HG02938 (cell line): ENCODE results near the gene CKLF.
"Not testable (repeated sequence)": the region's sequence is repeated elsewhere in the genome, so short reads cannot be mapped to it uniquely, and the experiment has no call there.

Source experiments
- ATAC-seq: cut with Tn5 transposase; IDR thresholded peaks from one replicate; pipeline ENCODE4 v1.9.1; 2021; ENCODE audit warnings: mild to moderate bottlenecking, moderate library complexity; ENCODE audit not compliant: unreplicated experiment

Gene CKLF

GRCh38 chr16:66542396-66542795 is 10.0 kb upstream of the CKLF start:
- ATAC-seq: no peak

- no peak for ATAC-seq
Measured at GRCh38 chr16:66543541-66543940, 8.8 kb upstream of the CKLF start.

DNA sequence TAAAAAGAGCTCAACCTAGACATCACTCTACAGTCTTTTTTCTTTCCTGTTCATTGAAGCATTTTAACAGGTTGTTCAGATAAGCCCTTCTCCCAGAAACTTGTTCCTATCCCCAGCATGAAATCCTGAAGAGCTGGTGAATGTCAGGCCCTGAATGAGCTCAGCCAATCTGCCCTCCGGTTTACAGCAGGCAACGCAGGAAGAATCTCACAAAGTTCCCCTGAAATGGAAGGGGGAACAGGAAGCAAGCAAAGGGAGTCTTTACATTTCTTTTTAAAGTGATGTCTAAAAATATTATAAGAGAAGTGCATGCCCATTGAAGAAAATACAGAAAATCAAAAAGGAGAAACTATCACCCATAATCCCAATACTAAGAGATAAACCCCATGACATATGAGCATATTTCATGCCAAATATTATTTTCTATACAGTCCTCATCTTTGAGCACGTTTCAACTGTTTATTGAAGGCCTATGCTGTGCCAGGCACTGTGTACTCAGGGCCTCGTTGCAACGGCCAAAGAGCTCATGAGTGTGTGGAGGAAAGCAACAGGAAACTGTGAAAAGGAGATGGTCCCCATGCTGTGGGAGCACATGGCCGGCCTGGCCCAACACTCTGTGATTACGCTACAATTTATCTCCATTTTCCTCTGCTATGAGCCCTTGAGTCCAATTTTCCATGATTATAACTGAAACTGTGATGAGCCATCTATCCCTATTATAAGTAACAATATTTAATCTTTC is 8.2 kb upstream of the CKLF start:
- no peak for ATAC-seq

- ATAC-seq: no peak
Measured at GRCh38 chr16:66547101-66547989, 5.0 kb upstream of the CKLF start.

DNA sequence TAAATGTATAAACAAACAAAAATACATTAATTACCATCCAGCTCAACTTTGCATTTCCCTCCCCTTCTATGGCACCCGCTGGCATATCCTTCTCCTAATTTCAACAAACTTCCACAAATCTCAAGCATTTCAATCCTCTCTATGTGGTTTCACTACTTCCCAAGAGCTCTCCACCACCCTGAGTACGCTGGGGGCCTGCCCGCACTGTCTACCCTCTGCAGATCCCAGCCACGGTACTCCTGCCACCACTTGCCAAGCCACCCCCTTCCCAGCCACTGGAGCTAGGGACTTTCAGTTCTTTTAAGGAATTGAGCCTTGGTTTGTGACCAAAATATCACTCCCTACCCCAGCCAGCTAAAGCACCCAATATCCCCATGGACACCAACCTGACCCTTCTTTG is 4.3 kb upstream of the CKLF start:
- ATAC-seq: no peak

GRCh38 chr16:66548868-66549267 is 3.5 kb upstream of the CKLF start:
- no peak for ATAC-seq

GRCh38 chr16:66549284-66550131 is 2.9 kb upstream of the CKLF start, which contains the start of gene TK2:
TSS of gene TK2 (minus strand) at chr16:66550122. CDS start at chr16:66550061, 61 bp downstream.
- ATAC-seq: no peak

DNA sequence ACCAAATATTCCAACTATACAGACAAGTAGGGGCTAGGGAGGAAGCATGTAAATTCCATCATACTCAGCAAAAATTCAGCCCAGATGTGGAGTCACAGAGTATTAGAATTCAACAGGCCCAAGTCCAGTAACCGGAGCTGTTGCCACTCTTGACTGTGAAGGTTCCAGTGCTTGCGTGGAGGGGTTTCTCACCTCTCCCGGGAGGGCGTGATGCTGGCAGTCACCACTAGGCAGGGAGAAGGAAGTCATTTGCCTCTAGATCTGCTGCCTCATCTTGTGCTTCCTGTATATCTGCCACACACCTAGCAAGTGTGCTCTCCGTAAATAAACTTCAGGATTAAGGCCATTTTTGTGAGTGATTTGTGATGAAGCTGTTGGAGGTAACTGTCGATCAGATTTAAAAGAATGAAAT is 1.0 kb upstream of the CKLF start:
- ATAC-seq: no peak

GRCh38 chr16:66551788-66552285 is 539 bp upstream of the CKLF start:
- no peak for ATAC-seq

DNA sequence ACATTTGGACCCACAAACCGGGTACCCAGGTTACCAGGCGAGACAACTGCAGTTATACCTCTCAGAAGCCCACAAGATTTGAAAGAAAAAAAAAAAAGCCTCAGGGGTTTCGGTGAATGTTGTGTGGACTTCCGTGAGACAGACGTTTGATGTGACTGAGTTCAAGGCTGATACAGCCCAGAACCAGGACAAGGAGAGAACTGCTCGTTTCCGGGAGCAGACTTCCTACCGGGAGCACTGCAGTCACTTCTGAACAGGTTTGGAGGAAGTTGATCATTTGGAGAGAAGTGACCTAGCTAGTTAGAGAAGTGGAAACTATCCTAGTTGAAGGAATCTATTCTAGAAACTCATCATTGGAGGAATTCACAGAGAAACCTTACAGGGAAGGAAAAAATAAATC is 847 bp downstream of the CKLF start:
- no peak for ATAC-seq

- no peak for ATAC-seq
Measured at GRCh38 chr16:66554021-66554420, 1.6 kb downstream of the CKLF start.

DNA sequence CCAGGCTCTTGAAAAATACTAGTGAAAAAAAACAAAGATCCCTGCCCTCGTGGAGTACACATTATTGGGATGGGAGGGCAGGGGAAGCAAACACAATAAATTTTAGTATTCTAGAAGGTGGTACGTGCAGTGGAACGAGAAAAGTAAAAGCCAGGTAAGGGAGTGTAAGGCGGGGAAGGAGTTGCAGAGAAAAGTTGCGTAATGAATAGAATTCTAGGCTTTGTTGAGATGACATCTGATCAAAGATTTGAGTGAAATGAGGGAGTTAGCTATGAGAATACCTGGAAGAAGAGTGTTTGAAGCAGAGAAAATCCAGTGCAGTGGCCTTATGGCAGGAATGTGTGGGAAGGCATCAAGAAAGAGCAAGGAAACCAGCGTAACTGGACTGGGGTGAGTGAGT is 2.1 kb downstream of the CKLF start:
- no peak for ATAC-seq

DNA sequence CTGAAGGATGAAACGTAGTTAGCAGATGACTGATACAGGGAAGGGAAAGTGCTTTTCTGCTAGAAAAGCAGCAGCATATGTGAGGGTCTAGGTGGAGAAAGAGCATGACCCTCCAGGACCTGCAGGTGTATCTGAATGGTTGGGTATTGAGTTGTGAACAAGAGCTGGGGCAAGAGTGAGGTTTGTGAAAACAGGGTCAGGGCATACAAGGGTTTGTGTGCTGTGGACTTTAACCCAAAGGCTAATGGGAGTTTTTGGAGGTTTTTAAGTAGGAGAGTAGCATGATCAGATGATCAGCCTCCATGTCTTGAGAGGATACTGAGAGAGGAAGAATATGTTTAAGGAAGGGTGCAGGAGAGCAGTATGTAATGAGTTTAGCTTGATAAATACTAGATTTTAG is 7.7 kb downstream of the CKLF start:
- ATAC-seq: no peak

GRCh38 chr16:66561381-66562080 is 9.2 kb downstream of the CKLF start:
- ATAC-seq: no peak

GRCh38 chr16:66562409-66562808 is 10.0 kb downstream of the CKLF start:
- ATAC-seq: no peak

DNA sequence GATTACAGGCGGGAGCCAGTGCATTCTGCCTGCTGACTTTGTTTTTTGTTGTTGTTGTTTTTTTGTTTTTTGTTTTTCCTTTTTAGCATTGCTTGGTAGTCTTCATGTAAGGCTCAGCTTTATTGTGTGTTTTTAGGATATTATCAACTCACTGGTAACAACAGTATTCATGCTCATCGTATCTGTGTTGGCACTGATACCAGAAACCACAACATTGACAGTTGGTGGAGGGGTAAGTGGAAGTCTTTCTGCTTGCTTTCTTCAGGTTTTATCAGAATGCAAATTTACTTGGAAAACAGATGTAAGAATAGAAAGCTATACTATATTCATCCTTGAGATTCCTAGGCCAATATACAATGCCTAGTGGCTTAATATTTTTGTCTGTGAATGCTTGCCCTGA is 10.6 kb downstream of the CKLF start:
- ATAC-seq: no peak

DNA sequence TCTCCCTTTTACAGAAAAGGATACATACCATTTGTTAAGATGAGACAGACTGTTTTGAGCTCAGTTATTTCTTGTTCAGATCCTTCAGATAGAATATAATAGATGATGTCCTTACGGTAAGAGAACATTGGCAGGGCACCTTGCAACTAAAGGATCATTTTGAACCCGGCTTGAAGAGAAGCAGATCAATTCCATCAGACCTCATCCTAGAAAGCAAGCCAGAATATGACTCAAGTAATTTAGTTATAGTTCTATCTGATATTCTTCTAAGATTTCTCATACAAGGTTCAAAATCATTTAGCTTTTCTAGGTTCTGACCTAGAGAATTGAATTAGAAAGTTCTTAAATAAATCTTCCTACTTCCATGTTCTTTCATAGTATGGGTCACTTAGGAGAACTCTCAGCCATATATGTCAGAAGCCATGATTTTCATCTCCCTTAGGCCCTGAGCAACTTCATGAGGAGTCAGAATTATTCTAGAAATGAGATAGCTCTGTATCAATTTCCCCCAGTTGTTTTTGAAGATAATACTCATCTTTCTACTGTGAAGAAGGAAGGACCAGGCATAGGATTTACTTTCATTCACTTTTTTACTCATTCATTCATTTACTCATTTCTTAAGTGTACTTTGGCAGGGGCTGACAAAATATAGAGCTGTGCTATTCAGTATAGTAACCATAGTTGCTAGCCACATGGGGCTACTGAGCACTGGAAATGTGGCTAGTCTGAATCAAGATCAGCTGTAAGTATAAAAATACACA is 11.4 kb downstream of the CKLF start:
- ATAC-seq: no peak

DNA sequence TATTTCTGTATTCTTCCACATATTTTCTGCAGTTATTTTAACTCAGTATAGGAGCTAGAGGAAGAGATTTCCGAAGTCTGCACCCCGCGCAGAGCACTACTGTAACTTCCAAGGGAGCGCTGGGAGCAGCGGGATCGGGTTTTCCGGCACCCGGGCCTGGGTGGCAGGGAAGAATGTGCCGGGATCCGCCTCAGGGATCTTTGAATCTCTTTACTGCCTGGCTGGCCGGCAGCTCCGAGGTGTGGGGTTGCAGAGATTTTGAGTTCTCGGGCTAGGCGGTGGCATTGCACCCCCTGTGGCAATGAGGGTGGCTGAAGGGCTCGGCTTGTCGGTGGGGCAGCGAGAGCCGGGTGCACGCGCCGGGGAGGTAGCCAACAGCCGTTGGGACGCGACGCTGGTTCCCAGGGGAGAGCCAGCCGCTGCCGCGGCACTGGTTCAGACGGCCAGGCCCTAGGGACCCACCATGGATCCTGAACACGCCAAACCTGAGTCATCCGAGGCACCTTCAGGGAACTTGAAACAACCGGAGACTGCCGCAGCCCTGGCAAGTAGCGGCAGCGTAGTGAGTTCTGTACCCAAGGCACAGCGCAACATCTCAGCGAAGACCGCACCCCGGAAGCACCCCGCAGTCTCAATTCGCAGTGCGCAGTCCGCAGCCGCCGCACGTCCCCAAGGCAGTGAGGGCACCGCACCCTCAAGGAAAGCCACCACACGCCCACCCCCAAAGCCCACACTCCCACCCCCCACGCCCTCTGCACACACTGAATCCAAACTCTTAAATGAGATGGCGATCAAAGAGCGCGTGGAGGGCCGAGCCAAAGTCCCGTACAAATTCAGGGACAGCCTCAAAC is 13.9 kb downstream of the CKLF start, which contains the start of gene CMTM1:
Gene CMTM1, plus strand, starts transcription at position 389 of the 851 bp plus-strand sequence. Its CDS starts 75 bp downstream, at position 464.
- ATAC-seq: no peak

GRCh38 chr16:66567270-66567669 is 14.9 kb downstream of the CKLF start:
- not testable (repeated sequence) for ATAC-seq
